ENCODE results near the gene ZGRF1.
A peak's percentile ranks its signal among the peaks of the same experiment; 100 is the strongest.
"Not testable (repeated sequence)": the region's sequence is repeated elsewhere in the genome, so short reads cannot be mapped to it uniquely, and the experiment has no call there.

The ZGRF1 gene

GRCh38 chr4:112515198-112516065 lies 121.3 kb downstream of the ZGRF1 start:
- peak; percentile 53 for DNase-seq (ENCODE audit: low spot score)

DNA sequence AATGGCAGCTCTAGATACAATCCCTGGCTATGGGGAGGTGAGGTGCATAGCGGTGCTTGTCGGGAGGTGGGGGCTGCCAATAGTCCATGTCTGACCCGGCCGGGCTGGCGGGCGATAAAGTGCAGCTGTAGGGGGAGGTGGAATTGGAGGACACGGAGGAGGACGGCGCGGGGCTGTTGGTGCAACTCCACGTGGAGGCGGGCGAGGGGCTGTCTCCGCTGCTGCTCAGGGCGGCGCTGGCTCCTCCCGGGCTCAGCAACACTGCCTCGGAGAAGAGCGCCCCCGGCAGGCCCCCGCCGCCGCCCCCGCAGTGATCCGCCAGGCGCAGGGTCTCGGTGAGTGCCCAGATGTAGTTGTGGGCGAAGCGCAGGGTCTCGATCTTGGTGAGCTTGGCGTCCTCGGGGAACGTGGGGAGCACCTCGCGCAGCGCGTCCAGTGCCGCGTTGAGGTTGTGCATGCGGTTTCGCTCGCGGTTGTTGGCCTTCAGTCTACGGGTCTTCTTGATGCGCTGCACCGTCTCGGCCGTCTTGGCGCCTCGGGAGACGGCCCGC lies 122.0 kb downstream of the ZGRF1 start:
- DNase-seq (ENCODE audit: low spot score) = peak; percentile 37

- DNase-seq (ENCODE audit: low spot score) = no peak
Observed at GRCh38 chr4:112513971-112514646, 122.6 kb downstream of the ZGRF1 start.

DNA sequence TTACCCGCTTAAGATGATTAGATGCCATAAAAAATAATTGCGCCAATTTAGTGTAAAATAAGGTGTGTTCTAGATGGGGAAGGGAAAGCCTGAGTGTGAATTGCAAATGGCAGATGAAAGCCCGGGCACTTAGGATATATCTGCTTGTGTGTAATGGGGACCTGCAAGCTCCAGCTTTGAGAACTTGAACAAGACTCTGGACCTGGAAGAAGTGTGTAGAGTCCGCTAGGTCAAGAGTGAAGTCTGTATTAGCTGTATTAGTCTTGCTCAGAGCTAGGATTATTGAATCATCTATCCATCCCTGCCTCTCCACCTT lies 124.9 kb downstream of the ZGRF1 start:
- DNase-seq (ENCODE audit: low spot score) = no peak

DNA sequence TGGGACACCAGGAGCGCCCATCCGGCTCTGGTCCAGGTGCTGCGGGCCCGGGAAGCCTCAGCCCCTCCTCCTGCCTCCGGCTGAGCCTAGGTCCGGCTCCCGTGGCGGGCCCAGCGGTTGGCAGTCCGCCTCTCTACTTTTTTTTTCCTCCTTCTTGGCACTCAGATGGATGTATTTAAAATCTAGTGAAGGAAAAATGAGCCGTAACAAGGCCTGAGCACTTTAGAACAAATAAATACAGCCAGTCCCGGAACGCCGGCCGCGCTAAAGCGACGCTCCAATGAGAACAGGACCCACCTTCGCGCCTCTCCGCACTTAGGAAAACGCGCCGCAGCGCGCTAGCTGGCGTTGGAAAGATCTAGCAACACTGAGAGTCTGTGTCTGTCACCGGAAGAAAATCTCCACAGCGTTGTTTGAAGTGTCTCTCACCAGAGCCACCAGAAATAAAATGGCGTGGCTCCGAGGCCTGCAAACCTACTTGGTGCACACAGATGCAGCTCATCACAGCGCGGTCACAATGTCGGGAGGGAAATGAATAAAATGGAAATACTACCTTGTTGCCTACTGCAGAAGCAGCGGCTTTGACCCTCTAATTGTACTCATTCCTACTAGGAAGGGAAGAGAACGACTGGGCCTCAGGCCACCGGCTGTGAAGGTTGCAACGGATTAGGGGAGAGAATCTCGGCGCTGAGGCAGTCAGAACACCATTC lies 125.5 kb downstream of the ZGRF1 start:
- no peak for DNase-seq (ENCODE audit: low spot score)

DNA sequence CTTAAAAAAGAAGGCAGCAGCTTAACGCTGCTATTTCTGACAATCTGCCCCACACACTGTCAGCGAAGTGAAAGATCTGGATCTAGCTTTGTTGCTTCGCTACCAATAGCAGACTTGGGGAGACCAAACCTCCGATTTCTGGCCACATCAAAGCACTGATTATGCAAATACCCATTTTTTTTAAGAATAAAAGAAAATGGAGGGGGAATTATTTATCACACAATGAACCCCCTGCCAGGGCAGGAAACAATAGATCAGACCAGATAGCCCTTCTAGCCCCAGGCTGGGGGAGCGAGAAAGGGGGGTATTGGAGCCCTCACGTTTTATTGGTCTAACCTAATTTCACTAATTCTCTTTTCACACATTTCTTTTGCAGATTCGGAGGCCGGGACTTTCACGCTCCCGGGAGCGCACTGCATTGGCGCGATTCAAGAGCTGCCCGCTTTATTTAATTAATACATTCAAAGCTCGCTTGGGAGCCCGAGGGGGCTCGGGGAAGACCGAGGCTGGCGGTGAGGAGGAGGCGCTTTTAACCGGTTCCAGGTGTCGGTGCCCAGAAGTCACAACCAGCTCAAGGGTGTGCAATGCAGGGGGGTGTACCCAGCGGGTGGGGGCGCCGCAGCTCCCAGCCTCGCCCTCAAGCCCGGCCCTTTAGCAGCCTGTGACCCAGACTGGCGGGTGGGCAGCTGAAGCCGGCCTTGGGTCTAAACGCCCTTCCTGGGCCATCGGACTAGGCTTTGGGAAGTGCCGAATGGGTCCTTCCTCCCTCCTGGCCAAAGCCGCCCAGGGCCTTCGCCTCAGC lies 126.2 kb downstream of the ZGRF1 start:
- DNase-seq (ENCODE audit: low spot score) = no peak

- DNase-seq (ENCODE audit: low spot score) = no peak
Observed at GRCh38 chr4:112509243-112510141, 127.2 kb downstream of the ZGRF1 start.

GRCh38 chr4:112508356-112508755 lies 128.4 kb downstream of the ZGRF1 start:
- no peak for DNase-seq (ENCODE audit: low spot score)

DNA sequence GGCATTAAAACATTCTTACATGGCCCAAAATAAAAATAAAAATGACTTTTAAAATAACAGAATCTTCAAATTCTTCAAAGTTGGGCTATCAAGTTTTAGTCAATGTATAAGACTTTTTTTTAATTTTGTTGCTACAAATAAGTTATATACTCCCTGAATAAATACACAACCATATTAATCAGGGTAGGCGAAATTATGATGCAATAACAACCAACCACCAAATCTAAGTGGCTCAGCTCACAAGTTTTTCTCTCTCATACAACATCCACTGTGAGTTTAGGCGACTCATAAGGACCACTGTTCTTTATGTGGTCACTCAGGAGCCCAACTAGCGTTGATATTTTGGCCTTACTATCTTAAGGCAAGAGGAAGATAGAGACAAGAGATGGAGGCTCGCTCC lies 131.9 kb downstream of the ZGRF1 start:
- no peak for DNase-seq (ENCODE audit: low spot score)

GRCh38 chr4:112502871-112503270 lies 133.8 kb downstream of the ZGRF1 start:
- DNase-seq (ENCODE audit: low spot score) = no peak

DNA sequence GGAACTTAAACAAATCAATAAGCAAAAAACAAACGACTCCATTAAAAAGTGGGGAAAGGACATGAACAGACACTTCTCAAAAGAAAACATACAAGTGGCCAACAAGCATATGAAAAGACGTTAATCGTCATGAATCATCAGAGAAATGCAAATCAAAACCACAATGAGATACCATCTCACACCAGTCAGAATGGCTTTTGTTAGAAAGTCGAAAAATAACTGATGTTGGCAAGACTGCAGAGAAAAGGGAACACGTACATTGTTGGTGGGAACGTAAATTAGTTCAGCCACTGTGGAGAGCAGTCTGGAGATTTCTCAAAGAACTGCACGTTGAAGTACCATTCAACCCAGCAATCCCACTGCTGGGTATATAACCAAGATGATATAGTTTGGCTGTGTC lies 144.4 kb downstream of the ZGRF1 start:
- no peak for DNase-seq (ENCODE audit: low spot score)

DNA sequence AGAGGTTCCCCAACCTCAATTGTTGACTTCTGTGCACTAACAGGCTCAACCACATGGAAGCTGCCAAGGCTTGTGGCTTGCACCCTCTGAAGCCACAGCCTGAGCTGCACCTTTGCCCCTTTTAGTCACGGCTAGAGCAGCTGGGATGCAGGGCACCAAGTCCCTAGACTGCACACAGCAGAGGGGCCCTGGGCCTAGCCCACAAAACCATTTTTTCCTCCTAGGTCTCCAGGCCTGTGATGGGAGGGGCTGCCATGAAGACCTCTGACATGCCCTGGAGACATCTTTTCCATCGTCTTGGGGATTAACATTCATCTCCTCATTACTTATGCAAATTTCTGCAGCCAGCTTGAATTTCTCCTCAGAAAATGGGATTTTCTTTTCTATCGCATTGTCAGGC lies 145.9 kb downstream of the ZGRF1 start:
- not testable (repeated sequence) for DNase-seq (ENCODE audit: low spot score)
